ENCODE data around the gene PRSS53.

DNA sequence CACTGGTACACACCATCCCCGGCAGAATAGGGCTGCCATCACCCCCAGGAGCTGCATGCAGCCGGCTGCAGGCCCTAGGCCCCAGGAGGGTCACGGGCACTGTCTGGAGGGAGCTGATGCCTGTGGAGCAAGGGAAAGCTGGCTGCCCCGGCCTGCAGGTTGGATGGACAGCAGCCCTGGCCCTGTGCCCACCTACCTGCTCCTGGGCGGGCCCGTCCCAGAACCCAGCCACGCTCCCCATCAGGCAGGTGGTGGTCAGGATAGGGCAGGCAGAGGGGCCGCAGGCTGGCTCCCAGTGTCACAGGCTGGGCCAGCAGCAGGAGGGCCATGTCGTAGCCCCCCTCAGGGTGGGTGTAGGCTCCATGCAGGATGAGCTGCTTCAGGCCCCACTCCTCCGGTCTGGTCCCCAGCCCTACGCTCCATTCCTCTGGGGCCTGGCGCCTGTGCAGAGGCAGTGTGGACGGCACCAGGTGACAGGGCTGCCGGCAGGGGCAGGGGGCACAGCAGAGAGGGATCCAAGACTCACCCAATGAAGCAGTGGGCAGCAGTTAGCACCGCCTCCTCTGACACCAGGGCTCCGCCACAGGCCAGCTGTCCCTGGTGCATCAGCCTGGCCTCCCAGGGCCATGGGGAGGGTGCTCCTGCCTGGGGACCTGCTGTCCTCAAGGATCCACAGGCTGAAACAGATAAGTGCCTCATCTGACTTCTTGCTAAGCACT, 4.0 kb downstream of the PRSS53 start:
- TF ChIP-seq, protein P1, sequence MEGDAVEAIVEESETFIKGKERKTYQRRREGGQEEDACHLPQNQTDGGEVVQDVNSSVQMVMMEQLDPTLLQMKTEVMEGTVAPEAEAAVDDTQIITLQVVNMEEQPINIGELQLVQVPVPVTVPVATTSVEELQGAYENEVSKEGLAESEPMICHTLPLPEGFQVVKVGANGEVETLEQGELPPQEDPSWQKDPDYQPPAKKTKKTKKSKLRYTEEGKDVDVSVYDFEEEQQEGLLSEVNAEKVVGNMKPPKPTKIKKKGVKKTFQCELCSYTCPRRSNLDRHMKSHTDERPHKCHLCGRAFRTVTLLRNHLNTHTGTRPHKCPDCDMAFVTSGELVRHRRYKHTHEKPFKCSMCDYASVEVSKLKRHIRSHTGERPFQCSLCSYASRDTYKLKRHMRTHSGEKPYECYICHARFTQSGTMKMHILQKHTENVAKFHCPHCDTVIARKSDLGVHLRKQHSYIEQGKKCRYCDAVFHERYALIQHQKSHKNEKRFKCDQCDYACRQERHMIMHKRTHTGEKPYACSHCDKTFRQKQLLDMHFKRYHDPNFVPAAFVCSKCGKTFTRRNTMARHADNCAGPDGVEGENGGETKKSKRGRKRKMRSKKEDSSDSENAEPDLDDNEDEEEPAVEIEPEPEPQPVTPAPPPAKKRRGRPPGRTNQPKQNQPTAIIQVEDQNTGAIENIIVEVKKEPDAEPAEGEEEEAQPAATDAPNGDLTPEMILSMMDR (IDR thresholded peaks at IDR 0.05), result no peak
- TF ChIP-seq POLR2A (IDR thresholded peaks at IDR 0.05), result no peak
